Measurements from ENCODE around the gene HRH1. TPM values are rescaled to one million over a fixed set of nuclear protein-coding genes. Genes with fewer than 3 reads are reported as not detected.

Gene HRH1, protein sequence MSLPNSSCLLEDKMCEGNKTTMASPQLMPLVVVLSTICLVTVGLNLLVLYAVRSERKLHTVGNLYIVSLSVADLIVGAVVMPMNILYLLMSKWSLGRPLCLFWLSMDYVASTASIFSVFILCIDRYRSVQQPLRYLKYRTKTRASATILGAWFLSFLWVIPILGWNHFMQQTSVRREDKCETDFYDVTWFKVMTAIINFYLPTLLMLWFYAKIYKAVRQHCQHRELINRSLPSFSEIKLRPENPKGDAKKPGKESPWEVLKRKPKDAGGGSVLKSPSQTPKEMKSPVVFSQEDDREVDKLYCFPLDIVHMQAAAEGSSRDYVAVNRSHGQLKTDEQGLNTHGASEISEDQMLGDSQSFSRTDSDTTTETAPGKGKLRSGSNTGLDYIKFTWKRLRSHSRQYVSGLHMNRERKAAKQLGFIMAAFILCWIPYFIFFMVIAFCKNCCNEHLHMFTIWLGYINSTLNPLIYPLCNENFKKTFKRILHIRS
- total RNA-seq (2022; extraction: Qiagen RNA extraction; ENCODE audit: low read depth): 9.1 to 11.0 TPM (median 9.7 TPM) in 5 replicates

DNA sequence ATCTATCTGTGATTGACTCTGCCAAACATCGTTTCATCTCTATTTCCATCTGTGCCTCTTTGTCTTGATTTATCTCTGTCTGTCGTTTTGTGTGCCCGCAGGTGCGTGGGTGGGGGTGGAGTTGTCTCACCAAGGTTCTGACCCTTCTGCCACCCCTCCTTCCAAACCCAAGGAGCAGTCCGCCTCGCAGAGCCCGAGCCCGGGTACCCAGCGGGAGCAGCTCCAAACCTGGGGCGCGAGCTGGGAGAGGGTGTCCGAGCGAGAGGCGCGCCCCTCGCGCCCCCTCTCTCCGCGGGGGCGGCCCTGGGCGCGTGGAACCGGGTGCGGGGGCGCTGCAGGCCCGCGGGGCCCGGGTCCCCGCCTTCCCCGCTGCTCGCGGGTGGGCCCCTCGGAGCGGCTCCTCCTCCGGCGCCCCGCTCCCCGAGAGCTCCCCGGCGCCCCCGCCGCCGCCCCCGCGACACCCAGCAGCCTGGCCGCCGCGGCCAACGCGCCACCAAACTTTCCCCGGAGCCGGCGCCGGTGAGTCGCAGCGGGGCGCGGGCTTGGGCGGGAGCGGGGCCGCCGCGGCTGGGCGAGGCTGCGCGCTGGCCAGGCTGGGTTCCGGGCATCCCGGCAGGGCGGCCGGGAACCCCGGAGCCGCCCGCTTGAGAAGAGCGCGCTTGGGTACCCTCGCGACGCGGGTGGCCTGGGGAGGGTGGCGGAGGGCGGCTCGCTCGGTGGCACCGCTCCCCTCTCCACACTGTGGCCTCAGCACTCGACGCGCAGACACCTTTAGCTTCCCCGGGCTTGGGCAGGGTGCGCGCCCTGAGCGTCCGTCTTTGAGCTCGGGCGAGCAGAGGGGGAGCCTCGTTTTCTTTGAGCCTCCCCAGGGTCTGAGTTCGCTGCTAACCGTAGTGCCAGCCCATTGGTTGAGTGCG is at the start of gene HRH1:
HRH1 (plus strand) TSS at position 458 of the 917 bp plus-strand sequence. CDS start 104,545 bp downstream, outside the sequence.

DNA sequence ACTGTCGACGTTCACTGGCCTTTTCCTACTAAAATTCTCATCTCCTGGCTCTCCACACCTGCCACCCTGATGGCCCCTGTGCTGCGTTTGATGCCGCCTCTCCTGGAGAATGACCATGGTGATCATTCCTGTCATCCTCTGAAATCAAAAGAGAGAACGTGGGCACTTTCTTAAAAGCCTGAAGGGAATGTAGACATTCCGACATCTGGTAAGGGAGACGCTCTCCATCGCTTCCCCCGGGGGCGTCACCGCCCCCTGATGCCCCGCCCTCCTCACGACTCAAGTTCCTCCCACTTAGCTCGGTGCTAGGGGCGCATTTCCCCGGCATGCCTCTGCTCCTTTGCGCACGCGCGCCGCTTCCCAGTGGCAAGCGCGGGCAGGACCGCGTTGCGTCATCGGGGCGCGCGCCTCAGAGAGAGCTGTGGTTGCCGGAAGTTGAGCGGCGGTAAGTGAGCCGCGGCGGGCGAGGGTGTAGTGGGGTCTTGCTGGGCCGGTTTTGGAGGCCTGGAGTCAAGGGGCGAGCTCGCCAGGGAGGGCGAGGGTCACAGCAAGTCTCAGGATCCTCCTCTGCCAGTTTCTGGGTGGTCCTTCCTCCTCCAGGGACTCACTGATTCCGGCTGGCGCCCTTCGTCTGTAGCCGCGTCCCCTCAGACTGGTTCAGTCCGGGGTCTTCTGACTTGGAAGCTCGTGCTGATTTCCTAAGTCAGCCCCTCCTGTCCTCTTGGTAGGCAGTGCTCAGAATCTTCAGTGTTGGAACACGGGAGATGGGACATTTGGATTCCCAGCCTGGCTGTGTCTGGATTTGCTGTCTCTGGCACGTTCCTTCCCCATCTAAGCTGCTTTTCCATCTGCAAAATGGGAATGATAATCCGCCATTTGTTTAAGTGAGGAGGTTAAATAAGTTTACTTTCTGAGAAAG is 118.0 kb downstream of the HRH1 start, which contains the start of gene ATG7:
ATG7 (plus strand) TSS at position 412 of the 919 bp plus-strand sequence. CDS start 26,299 bp downstream, outside the sequence.

Other genes with a start within 250 kb of the HRH1 start
- gene SLC6A1, start 161.7 kb upstream of the HRH1 start, total RNA-seq (2022; extraction: Qiagen RNA extraction; ENCODE audit: low read depth): 0.03 TPM in 1 of 5 replicates, not detected in the others
- gene ATG7, start 117.9 kb downstream of the HRH1 start, total RNA-seq (2022; extraction: Qiagen RNA extraction; ENCODE audit: low read depth): 17.4 to 21.1 TPM (median 18.5 TPM) in 5 replicates

All from A549 treated with DMSO at 1 μM for 4 hours (cell line).